CD4-positive, alpha-beta T cell (primary cell): ENCODE data around the gene ATP8A2. TPM values are rescaled to one million over a fixed set of nuclear protein-coding genes. Genes with fewer than 3 reads are reported as not detected.

Experiments
- ATAC-seq: fragments of 200-7000 bp; cut with Tn5 transposase; one replicate; pipeline ENCODE4 v1.10.0; 2022; ENCODE audit warnings: mild to moderate bottlenecking; ENCODE audit not compliant: poor library complexity
- CTCF ChIA-PET: fragments of 350-600 bp; sonication (Branson Sonifier 250); formaldehyde crosslinking; loops from one replicate; lab custom pipeline; 2021; ENCODE audit warnings: antibody characterized with exemption, inconsistent platforms; lab: Charles Lee
- POLR2A ChIA-PET: fragments of 350-600 bp; sonication (Branson Sonifier 250); formaldehyde crosslinking; loops from one replicate; lab custom pipeline; 2021; ENCODE audit warnings: antibody characterized with exemption, inconsistent platforms; lab: Charles Lee
- DNase-seq, 14 experiments: peaks; one replicate each; pipeline ENCODE4 v3.0.0-alpha.2; 2013 to 2020; ENCODE audit warnings: mixed read lengths in 2 of 14
- H3K27ac ChIP-seq, 2 donors: one replicate each; pipeline versions ENCODE4 v1.5.1 to v1.7.0; 2013; ENCODE audit warnings: low read length in 2 of 2, low read depth in 1 of 2, mild to moderate bottlenecking in 1 of 2
- H3K27me3 ChIP-seq, 2 experiments: 1 replicate in 1 of 2; 2 replicates in 1 of 2; pipeline versions ENCODE4 v1.6.1 to v1.7.0; 2013; ENCODE audit warnings: low read length in 2 of 2, control low read depth in 1 of 2, mild to moderate bottlenecking in 1 of 2, moderate library complexity in 1 of 2; ENCODE audit not compliant: insufficient read depth in 2 of 2, control insufficient read depth in 1 of 2
- H3K36me3 ChIP-seq: one replicate; pipeline ENCODE4 v1.6.1; 2013; ENCODE audit warnings: low read length, control low read depth; ENCODE audit not compliant: insufficient read depth
- H3K4me1 ChIP-seq: one replicate; pipeline ENCODE4 v1.6.1; 2013; ENCODE audit warnings: low read length, control low read depth; ENCODE audit not compliant: insufficient read depth
- H3K4me3 ChIP-seq: one replicate; pipeline ENCODE4 v1.5.1; 2013; ENCODE audit warnings: mild to moderate bottlenecking, low read length, moderate library complexity
- H3K9me3 ChIP-seq, 2 experiments: 1 replicate in 1 of 2; 2 replicates in 1 of 2; pipeline versions ENCODE4 v1.6.1 to v1.7.0; 2013; ENCODE audit warnings: low read length in 2 of 2, mild to moderate bottlenecking in 2 of 2, control low read depth in 1 of 2, moderate library complexity in 1 of 2; ENCODE audit not compliant: control insufficient read depth in 1 of 2, insufficient read depth in 1 of 2
- H3K27ac Mint-ChIP-seq: one replicate; pipeline ENCODE4 v1.8.0; 2020; ENCODE audit warnings: mixed read lengths
- H3K27me3 Mint-ChIP-seq: one replicate; pipeline ENCODE4 v1.8.0; 2021; ENCODE audit warnings: mixed read lengths
- H3K36me3 Mint-ChIP-seq: one replicate; pipeline ENCODE4 v1.8.0; 2021; ENCODE audit warnings: low read depth, mixed read lengths
- H3K4me1 Mint-ChIP-seq: one replicate; pipeline ENCODE4 v1.8.0; 2021; ENCODE audit warnings: low read depth, mixed read lengths
- H3K4me3 Mint-ChIP-seq: one replicate; pipeline ENCODE4 v1.8.0; 2020; ENCODE audit warnings: mild to moderate bottlenecking, mixed read lengths
- H3K9me3 Mint-ChIP-seq: one replicate; pipeline ENCODE4 v1.8.0; 2020; ENCODE audit warnings: mixed read lengths
- CTCF ChIP-seq: fragments of 200-600 bp; IDR thresholded peaks from one replicate; pipeline ENCODE4 v1.8.0; 2022; ENCODE audit warnings: antibody characterized with exemption, mild to moderate bottlenecking
- intact Hi-C, 2 experiments: fragments of 100-400 bp; cut with DNase I in 1 of 2; cut with micrococcal nuclease in 1 of 2; formaldehyde crosslinking; loops; one replicate each; pipeline versions ENCODE4 v1.15.1 to v1.9.0; 2023 to 2025; cut with DNase I, micrococcal nuclease
- total RNA-seq, 174 experiments: library from RNA in 2 of 174; stranded (reverse) in 2 of 174; gene quantifications; one replicate each; pipeline ENCODE4 v1.2.3 and lab custom pipeline; 2021 to 2026

ATP8A2 gene
- total RNA-seq, 2 experiments from 2014 or later = 0.22 to 0.36 TPM

GRCh38 chr13:25846222-25846984, 474.6 kb downstream of the ATP8A2 start:
- peak overlapping the region; percentile 26 for H3K4me3 ChIP-seq
- intact Hi-C loops = loop anchor here (5.0 to 10.0 kb wide), 2 partner anchors 56 to 58 kb away; no protein-coding TSS in a partner anchor

GRCh38 chr13:25847145-25847544, 475.4 kb downstream of the ATP8A2 start:
- POLR2A ChIA-PET = interaction anchor here (0.7 to 1.1 kb wide), 2 partner anchors 28 to 53 kb away, joined by 3 to 6 read pairs; no protein-coding TSS in a partner anchor
- H3K27ac ChIP-seq = peak overlapping the region; percentile 25 to 52

More at GRCh38 chr13:25846222-25846984, 474.6 kb downstream of the ATP8A2 start:
- no peak for TF ChIP-seq CTCF
- H3K27ac Mint-ChIP-seq = peak overlapping the region; percentile 83
- H3K4me1 Mint-ChIP-seq = peaks cover 35% of the 10 kb centered on the region
- H3K27ac ChIP-seq = peak overlapping the region; percentile 25 to 52
- H3K36me3 Mint-ChIP-seq = no peaks in the 10 kb centered on the region
- DNase-seq = no peak
- no peak for ATAC-seq
- H3K27me3 Mint-ChIP-seq = no peaks in the 10 kb centered on the region
- ChIA-PET POLR2A (interaction anchor here (1.1 kb wide), 1 partner anchor 29 kb away, joined by 3 read pairs; no protein-coding TSS in a partner anchor), CTCF (no interaction called here)
- H3K27me3 ChIP-seq = no peaks in the 10 kb centered on the region
- no peaks in the 10 kb centered on the region for H3K36me3 ChIP-seq
- no peaks in the 10 kb centered on the region for H3K9me3 ChIP-seq
- peak overlapping the region; percentile 46 for H3K4me3 Mint-ChIP-seq
- H3K9me3 Mint-ChIP-seq = no peaks in the 10 kb centered on the region
- H3K4me1 ChIP-seq = peaks cover 21% of the 10 kb centered on the region

More at GRCh38 chr13:25847145-25847544, 475.4 kb downstream of the ATP8A2 start:
- peak overlapping the region; percentile 83 for H3K27ac Mint-ChIP-seq
- no peak for TF ChIP-seq CTCF
- Histone ChIP-seq H3K4me3 (peak overlapping the region; percentile 26), H3K36me3 (no peaks in the 10 kb centered on the region), H3K4me1 (peaks cover 21% of the 10 kb centered on the region), H3K9me3 (no peaks in the 10 kb centered on the region), H3K27me3 (no peaks in the 10 kb centered on the region)
- H3K36me3 Mint-ChIP-seq = no peaks in the 10 kb centered on the region
- ATAC-seq (peak; percentile 76), DNase-seq (peak in 4 of 14 experiments; percentile 22 to 78 (median 60))
- no peaks in the 10 kb centered on the region for H3K27me3 Mint-ChIP-seq
- intact Hi-C loops = loop anchor here (5.0 to 10.0 kb wide), 2 partner anchors 55 to 58 kb away; no protein-coding TSS in a partner anchor
- CTCF ChIA-PET = no interaction called here
- peak overlapping the region; percentile 46 for H3K4me3 Mint-ChIP-seq
- peaks cover 35% of the 10 kb centered on the region for H3K4me1 Mint-ChIP-seq
- H3K9me3 Mint-ChIP-seq = no peaks in the 10 kb centered on the region
